Neural cell (in vitro differentiated cells): ENCODE data around the gene NDUFA11. TPM values are rescaled to one million over a fixed set of nuclear protein-coding genes. Genes with fewer than 3 reads are reported as not detected.

Source experiments
- H2AFZ ChIP-seq: fragments of 200-600, 300-800 bp; sonication (generic), shearing (Covaris generic); 2 replicates; pipeline ENCODE4 v1.6.0; 2014; ENCODE audit warnings: low read depth, mild to moderate bottlenecking, antibody characterized with exemption, low read length, moderate library complexity
- H3F3A ChIP-seq: fragments of 200-600 bp; shearing (Covaris generic); 2 replicates; pipeline ENCODE4 v1.6.1; 2016; ENCODE audit warnings: mild to moderate bottlenecking, moderate library complexity, mixed read lengths, antibody characterized with exemption, low read length; ENCODE audit not compliant: insufficient read depth, poor library complexity, severe bottlenecking
- H3K27ac ChIP-seq: fragments of 200-600, 300-800 bp; sonication (generic), shearing (Covaris generic); 2 replicates; pipeline ENCODE4 v1.5.1; 2014; ENCODE audit warnings: mild to moderate bottlenecking, low read length, moderate library complexity
- H3K27me3 ChIP-seq: fragments of 300-800, 200-600 bp; sonication (generic), shearing (Covaris generic); 2 replicates; pipeline ENCODE4 v1.6.0; 2014; ENCODE audit warnings: mild to moderate bottlenecking, low read depth, low read length, moderate library complexity; ENCODE audit not compliant: insufficient read depth
- H3K36me3 ChIP-seq: fragments of 300-800, 200-600 bp; sonication (generic), shearing (Covaris generic); 2 replicates; pipeline ENCODE4 v1.5.1; 2014; ENCODE audit warnings: mild to moderate bottlenecking, antibody characterized with exemption, low read length, moderate library complexity; ENCODE audit not compliant: insufficient read depth
- H3K4me2 ChIP-seq: fragments of 300-800, 200-600 bp; sonication (generic), shearing (Covaris generic); 2 replicates; pipeline ENCODE4 v1.6.0; 2014; ENCODE audit warnings: mild to moderate bottlenecking, low read length
- H3K4me3 ChIP-seq: fragments of 300-800, 200-600 bp; sonication (generic), shearing (Covaris generic); 2 replicates; pipeline ENCODE4 v1.5.1; 2014; ENCODE audit warnings: mild to moderate bottlenecking, low read length, moderate library complexity
- H3K79me2 ChIP-seq: fragments of 200-600 bp; shearing (Covaris generic); replicated peaks from 2 replicates; pipeline ENCODE4 v1.6.0; 2014; ENCODE audit warnings: mild to moderate bottlenecking, low read length, moderate library complexity; ENCODE audit not compliant: insufficient read depth
- H3K9ac ChIP-seq: fragments of 300-800, 200-600 bp; sonication (generic), shearing (Covaris generic); 2 replicates; pipeline ENCODE4 v1.6.1; 2016; ENCODE audit warnings: mild to moderate bottlenecking, low read length, mixed read lengths
- H3K9me2 ChIP-seq: fragments of 200-600 bp; shearing (Covaris generic); 2 replicates; pipeline ENCODE4 v1.6.1; 2016; ENCODE audit warnings: mild to moderate bottlenecking, low read length, mixed read lengths; ENCODE audit not compliant: insufficient read depth
- H3K9me3 ChIP-seq: fragments of 200-600, 300-800 bp; sonication (generic), shearing (Covaris generic); 2 replicates; pipeline ENCODE4 v1.6.1; 2016; ENCODE audit warnings: mild to moderate bottlenecking, mixed run types, low read length, moderate library complexity, mixed read lengths
- H4K20me1 ChIP-seq: fragments of 200-600 bp; shearing (Covaris generic); 2 replicates; pipeline ENCODE4 v1.6.1; 2016; ENCODE audit warnings: mild to moderate bottlenecking, mixed run types; ENCODE audit not compliant: insufficient read depth
- CTCF ChIP-seq: fragments of 450-650 bp; IDR thresholded peaks from 2 replicates; pipeline ENCODE4 v1.5.1; 2014; ENCODE audit warnings: antibody characterized with exemption, mild to moderate bottlenecking, moderate library complexity; ENCODE audit not compliant: poor library complexity, severe bottlenecking
- EP300 ChIP-seq: fragments of 450-650 bp; conservative IDR thresholded peaks from 2 replicates; pipeline ENCODE4 v1.6.1; 2014; ENCODE audit warnings: antibody characterized with exemption, mild to moderate bottlenecking, moderate library complexity; ENCODE audit not compliant: poor library complexity, severe bottlenecking
- EZH2 ChIP-seq: fragments of 200-600, 300-800 bp; shearing (Covaris generic), sonication (generic); IDR thresholded peaks from 2 replicates; pipeline ENCODE4 v1.6.1; 2014; ENCODE audit warnings: antibody characterized with exemption, low read length, borderline replicate concordance, mild to moderate bottlenecking; ENCODE audit not compliant: insufficient read depth, poor library complexity, severe bottlenecking
- MXI1 ChIP-seq: fragments of 450-650 bp; conservative IDR thresholded peaks from 2 replicates; pipeline ENCODE4 v1.6.1; 2014; ENCODE audit warnings: antibody characterized with exemption, mild to moderate bottlenecking; ENCODE audit not compliant: poor library complexity, severe bottlenecking
- POLR2AphosphoS5 ChIP-seq: IDR thresholded peaks from 2 replicates; pipeline ENCODE4 v1.6.1; 2012
- RAD21 ChIP-seq: fragments of 450-650 bp; conservative IDR thresholded peaks from 2 replicates; pipeline ENCODE4 v1.6.1; 2014; ENCODE audit warnings: antibody characterized with exemption, mild to moderate bottlenecking, moderate library complexity
- REST ChIP-seq: IDR thresholded peaks from 2 replicates; pipeline ENCODE4 v1.6.1; 2012; ENCODE audit warnings: borderline replicate concordance
- SMC3 ChIP-seq: fragments of 450-650 bp; conservative IDR thresholded peaks from 2 replicates; pipeline ENCODE4 v1.6.1; 2014; ENCODE audit warnings: antibody characterized with exemption, mild to moderate bottlenecking, moderate library complexity; ENCODE audit not compliant: poor library complexity
- TAF1 ChIP-seq: IDR thresholded peaks from 2 replicates; pipeline ENCODE4 v1.6.1; 2012; ENCODE audit warnings: low read depth
- polyA plus RNA-seq: library from polyadenylated mRNA; depleted of rRNA; stranded (reverse); fragments of >200 nt; gene quantifications from 2 replicates; pipeline ENCODE4 v1.2.3, GENCODE V29; 2014

Gene NDUFA11
- polyA plus RNA-seq, 1 donor from 2014 or later: 594 TPM

GRCh38 chr19:5927441-5927821, 23.8 kb upstream of the NDUFA11 start:
- H3K9me2 ChIP-seq: no peaks in the 10 kb centered on the region
- H3K9ac ChIP-seq: no peak overlapping the region
- no peak overlapping the region for H2AFZ ChIP-seq
- no peaks in the 10 kb centered on the region for H3K9me3 ChIP-seq
- no peaks in the 10 kb centered on the region for H4K20me1 ChIP-seq
- no peaks in the 10 kb centered on the region for H3K79me2 ChIP-seq
- no peaks in the 10 kb centered on the region for H3F3A ChIP-seq
- TF ChIP-seq SMC3: no peak
- TF ChIP-seq TAF1: no peak
- TF ChIP-seq POLR2AphosphoS5: no peak
- no peak for TF ChIP-seq MXI1
- no peak for TF ChIP-seq EZH2
- no peak for TF ChIP-seq REST
- no peak for TF ChIP-seq RAD21
- no peak for TF ChIP-seq CTCF
- no peak for TF ChIP-seq EP300
- no peaks in the 10 kb centered on the region for H3K27me3 ChIP-seq
- no peak overlapping the region for H3K27ac ChIP-seq
- H3K36me3 ChIP-seq: no peaks in the 10 kb centered on the region
- no peak overlapping the region for H3K4me2 ChIP-seq
- H3K4me3 ChIP-seq: no peak overlapping the region

- Histone ChIP-seq H3F3A (no peaks in the 10 kb centered on the region), H3K27ac (no peak overlapping the region), H3K4me2 (no peak overlapping the region), H3K4me3 (no peak overlapping the region), H3K9ac (no peak overlapping the region), H3K27me3 (no peaks in the 10 kb centered on the region), H3K36me3 (no peaks in the 10 kb centered on the region), H3K79me2 (no peaks in the 10 kb centered on the region), H4K20me1 (no peaks in the 10 kb centered on the region), H2AFZ (no peak overlapping the region), H3K9me3 (no peaks in the 10 kb centered on the region), H3K9me2 (no peaks in the 10 kb centered on the region)
- TF ChIP-seq EZH2 (no peak), RAD21 (no peak)
These were observed 23.3 kb upstream of the NDUFA11 start for GRCh38 chr19:5926641-5927440.
